ENCODE results near the gene HIGD1A.

DNA sequence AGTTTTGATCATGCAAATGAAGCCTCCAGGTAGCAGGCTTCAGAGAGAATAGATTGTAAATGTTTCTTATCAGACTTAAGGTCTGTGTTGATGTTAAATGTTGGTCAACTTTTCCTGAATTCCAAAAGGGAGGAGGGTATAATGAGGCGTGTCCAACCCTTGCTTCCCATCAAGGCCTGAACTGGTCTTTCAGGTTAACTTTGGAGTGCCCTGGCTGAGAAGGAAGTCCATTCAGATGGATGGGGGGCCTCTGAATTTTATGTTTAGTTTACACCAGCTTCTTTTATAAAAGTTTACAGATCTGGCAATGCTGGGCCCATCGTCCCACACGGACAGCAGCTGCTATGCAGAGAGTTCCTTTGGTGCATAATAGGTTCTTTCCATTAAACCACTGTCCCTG lies 40.2 kb downstream of the HIGD1A start:
- TF ChIP-seq, protein P1, sequence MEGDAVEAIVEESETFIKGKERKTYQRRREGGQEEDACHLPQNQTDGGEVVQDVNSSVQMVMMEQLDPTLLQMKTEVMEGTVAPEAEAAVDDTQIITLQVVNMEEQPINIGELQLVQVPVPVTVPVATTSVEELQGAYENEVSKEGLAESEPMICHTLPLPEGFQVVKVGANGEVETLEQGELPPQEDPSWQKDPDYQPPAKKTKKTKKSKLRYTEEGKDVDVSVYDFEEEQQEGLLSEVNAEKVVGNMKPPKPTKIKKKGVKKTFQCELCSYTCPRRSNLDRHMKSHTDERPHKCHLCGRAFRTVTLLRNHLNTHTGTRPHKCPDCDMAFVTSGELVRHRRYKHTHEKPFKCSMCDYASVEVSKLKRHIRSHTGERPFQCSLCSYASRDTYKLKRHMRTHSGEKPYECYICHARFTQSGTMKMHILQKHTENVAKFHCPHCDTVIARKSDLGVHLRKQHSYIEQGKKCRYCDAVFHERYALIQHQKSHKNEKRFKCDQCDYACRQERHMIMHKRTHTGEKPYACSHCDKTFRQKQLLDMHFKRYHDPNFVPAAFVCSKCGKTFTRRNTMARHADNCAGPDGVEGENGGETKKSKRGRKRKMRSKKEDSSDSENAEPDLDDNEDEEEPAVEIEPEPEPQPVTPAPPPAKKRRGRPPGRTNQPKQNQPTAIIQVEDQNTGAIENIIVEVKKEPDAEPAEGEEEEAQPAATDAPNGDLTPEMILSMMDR (IDR thresholded peaks at IDR 0.05; ENCODE audit: low read length) = no peak
- no peak for TF ChIP-seq EZH2 (IDR thresholded peaks at IDR 0.05; ENCODE audit: borderline replicate concordance, low read length)

Measured in OCI-LY1 (cell line).